Superior temporal gyrus (tissue), 1 donor: ENCODE data around the gene ZNF518B.

Source experiments
- DNase-seq: peaks from one replicate; pipeline ENCODE4 v3.0.0-alpha.2; 2016; ENCODE audit errors: extremely low spot score

Gene ZNF518B

GRCh38 chr4:10457255-10457801, at the start of gene ZNF518B:
Gene ZNF518B (minus strand): TSS chr4:10457426. CDS start chr4:10446328, 11,098 bp downstream.
- DNase-seq: peak; percentile 33

GRCh38 chr4:10506077-10506476, 48.9 kb upstream of the ZNF518B start:
- DNase-seq: no peak

GRCh38 chr4:10504570-10505179, 47.4 kb upstream of the ZNF518B start:
- no peak for DNase-seq

- no peak for DNase-seq
Measured at GRCh38 chr4:10502717-10503116, 45.5 kb upstream of the ZNF518B start.

- no peak for DNase-seq
Measured at GRCh38 chr4:10500776-10501175, 43.5 kb upstream of the ZNF518B start.

- DNase-seq: no peak
Measured at GRCh38 chr4:10496200-10496599, 39.0 kb upstream of the ZNF518B start.

- no peak for DNase-seq
Measured at GRCh38 chr4:10495651-10496050, 38.4 kb upstream of the ZNF518B start.

- no peak for DNase-seq
Measured at GRCh38 chr4:10492464-10492863, 35.2 kb upstream of the ZNF518B start.

GRCh38 chr4:10491401-10491800, 34.2 kb upstream of the ZNF518B start:
- no peak for DNase-seq

GRCh38 chr4:10490996-10491395, 33.8 kb upstream of the ZNF518B start:
- no peak for DNase-seq

- no peak for DNase-seq
Measured at GRCh38 chr4:10482913-10483312, 25.7 kb upstream of the ZNF518B start.

GRCh38 chr4:10480616-10481015, 23.4 kb upstream of the ZNF518B start:
- no peak for DNase-seq

GRCh38 chr4:10478621-10479020, 21.4 kb upstream of the ZNF518B start:
- no peak for DNase-seq

- DNase-seq: no peak
Measured at GRCh38 chr4:10470505-10470904, 13.3 kb upstream of the ZNF518B start.

- DNase-seq: no peak
Measured at GRCh38 chr4:10466161-10466560, 8.9 kb upstream of the ZNF518B start.

- DNase-seq: no peak
Measured at GRCh38 chr4:10462876-10463275, 5.7 kb upstream of the ZNF518B start.

- no peak for DNase-seq
Measured at GRCh38 chr4:10461850-10462400, 4.7 kb upstream of the ZNF518B start.

GRCh38 chr4:10461091-10461849, 4.0 kb upstream of the ZNF518B start:
- no peak for DNase-seq

- no peak for DNase-seq
Measured at GRCh38 chr4:10460313-10461047, 3.3 kb upstream of the ZNF518B start.

- no peak for DNase-seq
Measured at GRCh38 chr4:10459305-10459704, 2.1 kb upstream of the ZNF518B start.

- DNase-seq: no peak
Measured at GRCh38 chr4:10458177-10458576, 951 bp upstream of the ZNF518B start.

GRCh38 chr4:10456595-10457254, 501 bp downstream of the ZNF518B start:
- DNase-seq: no peak
